Osteocyte (in vitro differentiated cells): Measurements from ENCODE around the gene SNRPF. TPM values are rescaled to one million over a fixed set of nuclear protein-coding genes. Genes with fewer than 3 reads are reported as not detected.

ENCODE experiments used
- DNase-seq: peaks from one replicate; pipeline ENCODE4 v3.0.0; 2021; ENCODE audit warnings: mixed read lengths; ENCODE audit not compliant: unreplicated experiment; ENCODE audit errors: extremely low spot score
- H3K27ac Mint-ChIP-seq: one replicate; pipeline ENCODE4 v1.8.0; 2021; ENCODE audit warnings: mild to moderate bottlenecking, mixed read lengths; ENCODE audit not compliant: unreplicated experiment
- H3K27me3 Mint-ChIP-seq: one replicate; pipeline ENCODE4 v1.8.0; 2021; ENCODE audit warnings: mixed read lengths; ENCODE audit not compliant: unreplicated experiment
- H3K36me3 Mint-ChIP-seq: one replicate; pipeline ENCODE4 v1.8.0; 2021; ENCODE audit warnings: mixed read lengths; ENCODE audit not compliant: unreplicated experiment
- H3K4me1 Mint-ChIP-seq: one replicate; pipeline ENCODE4 v1.8.0; 2021; ENCODE audit warnings: mixed read lengths; ENCODE audit not compliant: unreplicated experiment
- H3K4me3 Mint-ChIP-seq: one replicate; pipeline ENCODE4 v1.8.0; 2021; ENCODE audit warnings: mild to moderate bottlenecking, moderate library complexity, mixed read lengths; ENCODE audit not compliant: unreplicated experiment
- H3K9me3 Mint-ChIP-seq: one replicate; pipeline ENCODE4 v1.8.0; 2021; ENCODE audit warnings: mixed read lengths; ENCODE audit not compliant: unreplicated experiment
- total RNA-seq: library from RNA; stranded (reverse); gene quantifications from 2 replicates; pipeline ENCODE4 v1.2.1, GENCODE V29; 2021
- TF ChIP-seq, protein P1 (sequence below): fragments of 200-600 bp; sonication (generic); IDR thresholded peaks from 2 replicates; pipeline ENCODE4 v1.5.0; 2021; ENCODE audit warnings: antibody characterized with exemption, mild to moderate bottlenecking, moderate library complexity

Gene SNRPF
- total RNA-seq, 1 donor from 2014 or later, result 18.1 TPM

DNA sequence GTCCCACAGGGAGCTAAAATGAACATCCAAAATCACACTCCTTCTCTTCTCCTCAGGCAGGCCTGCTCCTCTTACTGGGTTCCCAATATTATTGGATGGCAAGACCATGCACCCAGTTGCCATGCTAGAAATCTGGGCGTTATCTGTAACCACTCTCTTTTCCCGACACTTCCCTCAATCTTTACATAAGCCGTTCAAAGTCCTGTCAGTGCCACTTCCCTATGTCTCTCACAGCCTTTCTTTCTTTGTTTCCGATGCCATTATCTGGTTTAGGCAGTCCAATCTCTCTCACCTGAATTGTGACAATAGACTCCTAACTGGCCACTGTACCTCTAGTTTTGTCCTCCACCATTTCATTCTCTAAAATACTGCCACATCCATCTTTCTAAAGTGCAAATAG lies 24.1 kb downstream of the SNRPF start:
- Mint-ChIP-seq H3K36me3 (no peaks in the 10 kb centered on the region), H3K9me3 (no peaks in the 10 kb centered on the region), H3K27ac (no peak overlapping the region), H3K4me3 (no peak overlapping the region), H3K4me1 (peaks cover 4% of the 10 kb centered on the region), H3K27me3 (no peaks in the 10 kb centered on the region)
- TF ChIP-seq, protein P1, sequence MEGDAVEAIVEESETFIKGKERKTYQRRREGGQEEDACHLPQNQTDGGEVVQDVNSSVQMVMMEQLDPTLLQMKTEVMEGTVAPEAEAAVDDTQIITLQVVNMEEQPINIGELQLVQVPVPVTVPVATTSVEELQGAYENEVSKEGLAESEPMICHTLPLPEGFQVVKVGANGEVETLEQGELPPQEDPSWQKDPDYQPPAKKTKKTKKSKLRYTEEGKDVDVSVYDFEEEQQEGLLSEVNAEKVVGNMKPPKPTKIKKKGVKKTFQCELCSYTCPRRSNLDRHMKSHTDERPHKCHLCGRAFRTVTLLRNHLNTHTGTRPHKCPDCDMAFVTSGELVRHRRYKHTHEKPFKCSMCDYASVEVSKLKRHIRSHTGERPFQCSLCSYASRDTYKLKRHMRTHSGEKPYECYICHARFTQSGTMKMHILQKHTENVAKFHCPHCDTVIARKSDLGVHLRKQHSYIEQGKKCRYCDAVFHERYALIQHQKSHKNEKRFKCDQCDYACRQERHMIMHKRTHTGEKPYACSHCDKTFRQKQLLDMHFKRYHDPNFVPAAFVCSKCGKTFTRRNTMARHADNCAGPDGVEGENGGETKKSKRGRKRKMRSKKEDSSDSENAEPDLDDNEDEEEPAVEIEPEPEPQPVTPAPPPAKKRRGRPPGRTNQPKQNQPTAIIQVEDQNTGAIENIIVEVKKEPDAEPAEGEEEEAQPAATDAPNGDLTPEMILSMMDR, result no peak
- DNase-seq, result no peak

DNA sequence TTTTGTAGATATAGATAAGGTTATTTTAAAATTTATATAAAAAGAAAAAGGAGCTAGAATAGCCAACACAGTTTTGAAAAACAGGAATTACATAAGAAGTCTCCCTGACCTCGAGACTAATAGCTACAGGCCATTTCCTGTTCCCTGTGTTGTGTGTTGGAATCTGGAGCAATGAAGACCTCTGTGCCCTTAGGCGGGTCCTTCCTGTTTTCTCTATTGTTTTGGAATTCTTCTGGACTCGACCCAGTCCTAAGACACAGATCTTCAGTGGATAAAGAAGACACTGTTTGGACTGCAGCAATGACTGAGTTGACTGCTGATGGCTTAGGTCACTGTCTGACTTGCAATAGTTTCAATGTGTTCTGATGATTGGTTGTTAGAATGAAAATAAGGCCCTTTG lies 26.2 kb downstream of the SNRPF start:
- Mint-ChIP-seq H3K36me3 (no peaks in the 10 kb centered on the region), H3K27ac (no peak overlapping the region), H3K27me3 (no peaks in the 10 kb centered on the region), H3K4me3 (no peak overlapping the region), H3K4me1 (peaks cover 4% of the 10 kb centered on the region), H3K9me3 (no peaks in the 10 kb centered on the region)
- DNase-seq, result no peak
- TF ChIP-seq, protein P1, result no peak

DNA sequence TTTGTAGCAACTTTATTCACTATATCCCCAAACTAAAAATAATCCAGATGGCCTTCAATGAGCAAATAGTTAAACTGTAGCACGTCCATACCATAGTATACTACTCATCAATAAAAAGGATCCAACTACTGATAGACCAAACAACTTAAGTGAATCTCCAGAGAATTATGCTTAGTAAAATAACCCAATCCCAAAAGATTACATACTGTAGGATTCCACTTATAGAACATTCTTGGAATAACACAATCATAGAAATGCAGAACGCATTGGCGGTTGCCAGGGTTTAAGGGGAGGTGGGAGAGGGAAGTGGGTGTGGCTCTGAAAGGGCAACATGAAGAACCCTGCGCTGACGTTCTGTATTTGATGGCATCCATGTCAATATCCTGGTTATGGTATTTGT lies 28.6 kb downstream of the SNRPF start:
- DNase-seq, result no peak
- Mint-ChIP-seq H3K4me1 (no peaks in the 10 kb centered on the region), H3K4me3 (no peak overlapping the region), H3K36me3 (no peaks in the 10 kb centered on the region), H3K27me3 (peaks cover 12% of the 10 kb centered on the region), H3K27ac (no peak overlapping the region), H3K9me3 (no peaks in the 10 kb centered on the region)
- TF ChIP-seq, protein P1, result no peak

DNA sequence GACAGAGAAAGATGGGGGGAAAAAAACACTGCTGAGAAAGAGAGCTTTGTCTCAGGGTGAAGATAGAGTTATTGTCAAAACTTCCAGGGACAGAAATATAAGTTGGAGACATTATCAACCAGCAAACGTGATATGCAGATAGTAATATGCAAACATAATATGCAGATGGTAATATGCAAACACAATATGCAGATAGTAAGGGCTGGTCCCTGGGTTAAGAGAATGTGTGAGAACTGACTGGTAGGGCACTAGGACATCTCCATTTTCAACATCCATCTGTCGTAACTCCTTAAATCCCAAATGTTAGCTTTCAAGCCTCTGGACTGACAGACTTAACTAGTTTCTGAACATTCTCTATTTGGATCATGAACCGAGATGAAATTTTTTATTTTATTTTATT lies 32.2 kb downstream of the SNRPF start:
- no peaks in the 10 kb centered on the region for H3K36me3 Mint-ChIP-seq
- no peak overlapping the region for H3K27ac Mint-ChIP-seq
- no peak overlapping the region for H3K4me3 Mint-ChIP-seq
- peaks cover 21% of the 10 kb centered on the region for H3K27me3 Mint-ChIP-seq
- no peaks in the 10 kb centered on the region for H3K4me1 Mint-ChIP-seq
- no peaks in the 10 kb centered on the region for H3K9me3 Mint-ChIP-seq
- TF ChIP-seq, protein P1, result no peak
- DNase-seq, result no peak

DNA sequence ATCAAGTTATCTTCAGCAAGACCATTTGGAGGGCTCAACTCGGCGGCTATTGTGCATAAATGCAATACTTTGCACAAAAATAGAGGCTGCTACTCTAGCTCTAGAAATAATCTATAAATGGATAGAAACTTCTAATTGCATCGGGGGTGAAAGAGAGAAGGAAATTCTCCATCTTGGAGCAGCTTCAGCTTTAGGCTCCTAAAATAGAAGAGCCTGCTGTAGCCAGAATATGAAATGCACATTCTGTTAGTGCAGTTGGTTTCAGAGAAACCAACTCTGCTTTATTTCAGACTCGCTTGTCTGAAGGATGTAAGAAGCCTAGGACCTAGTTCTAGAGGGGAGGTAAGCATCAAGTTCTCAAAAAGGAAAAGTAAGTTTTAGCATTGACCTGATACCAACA lies 38.1 kb downstream of the SNRPF start:
- peaks cover 2% of the 10 kb centered on the region for H3K36me3 Mint-ChIP-seq
- no peak overlapping the region for H3K4me3 Mint-ChIP-seq
- peaks cover 25% of the 10 kb centered on the region for H3K27me3 Mint-ChIP-seq
- no peak for DNase-seq
- H3K4me1 Mint-ChIP-seq, result no peaks in the 10 kb centered on the region
- H3K27ac Mint-ChIP-seq, result no peak overlapping the region
- H3K9me3 Mint-ChIP-seq, result no peaks in the 10 kb centered on the region
- TF ChIP-seq, protein P1, result no peak
